Osteoblast (primary cell): Measurements from ENCODE around the gene SPPL2A. TPM values are rescaled to one million over a fixed set of nuclear protein-coding genes. Genes with fewer than 3 reads are reported as not detected.

Experiments used
- DNase-seq: peaks from one replicate; pipeline ENCODE4 v3.0.0; 2011; ENCODE audit warnings: low spot score, mixed read lengths; ENCODE audit not compliant: insufficient read length; ENCODE audit errors: missing footprints
- H2AFZ ChIP-seq: 2 replicates; pipeline ENCODE4 v1.6.0; 2011; ENCODE audit warnings: mild to moderate bottlenecking, low read length
- H3K27ac ChIP-seq: 2 replicates; pipeline ENCODE4 v1.5.1; 2011; ENCODE audit warnings: mild to moderate bottlenecking, low read depth, low read length, moderate library complexity
- H3K27me3 ChIP-seq: 2 replicates; pipeline ENCODE4 v1.6.0; 2012; ENCODE audit warnings: mild to moderate bottlenecking, control low read depth, inconsistent platforms, low read length, moderate library complexity; ENCODE audit not compliant: insufficient read depth
- H3K36me3 ChIP-seq: 2 replicates; pipeline ENCODE4 v1.5.1; 2011; ENCODE audit warnings: mild to moderate bottlenecking, low read length, control low read depth, moderate library complexity; ENCODE audit not compliant: insufficient read depth
- H3K4me1 ChIP-seq: 2 replicates; pipeline ENCODE4 v1.5.1; 2011; ENCODE audit warnings: mild to moderate bottlenecking, low read length, control low read depth, moderate library complexity; ENCODE audit not compliant: insufficient read depth
- H3K4me2 ChIP-seq: 2 replicates; pipeline ENCODE4 v1.6.0; 2011; ENCODE audit warnings: mild to moderate bottlenecking, low read length; ENCODE audit not compliant: insufficient read depth
- H3K4me3 ChIP-seq: fragments of 200-600 bp; sonication (generic); 3 replicates; pipeline ENCODE4 v1.5.1; 2012; ENCODE audit warnings: mild to moderate bottlenecking, low read length, inconsistent platforms; ENCODE audit not compliant: insufficient read depth
- H3K79me2 ChIP-seq: 2 replicates; pipeline ENCODE4 v1.6.0; 2012; ENCODE audit warnings: mild to moderate bottlenecking, low read length, control low read depth, inconsistent platforms; ENCODE audit not compliant: insufficient read depth
- H3K9me3 ChIP-seq: 2 replicates; pipeline ENCODE4 v1.5.1; 2011; ENCODE audit warnings: low read depth, low read length, control low read depth
- H4K20me1 ChIP-seq: 2 replicates; pipeline ENCODE4 v1.6.0; 2012; ENCODE audit warnings: mild to moderate bottlenecking, low read length, control low read depth; ENCODE audit not compliant: insufficient read depth
- total RNA-seq: library from RNA; depleted of rRNA; stranded (reverse); fragments of >200 nt; gene quantifications from 2 replicates; pipeline ENCODE4 v1.2.3, GENCODE V29; 2012
- TF ChIP-seq, protein P1 (sequence below): IDR thresholded peaks from 2 replicates; pipeline ENCODE4 v1.5.1; 2011; ENCODE audit warnings: mild to moderate bottlenecking, low read depth, low read length, moderate library complexity; ENCODE audit errors: extremely low read depth

Gene SPPL2A
- total RNA-seq, 1 donor = 87.6 TPM

DNA sequence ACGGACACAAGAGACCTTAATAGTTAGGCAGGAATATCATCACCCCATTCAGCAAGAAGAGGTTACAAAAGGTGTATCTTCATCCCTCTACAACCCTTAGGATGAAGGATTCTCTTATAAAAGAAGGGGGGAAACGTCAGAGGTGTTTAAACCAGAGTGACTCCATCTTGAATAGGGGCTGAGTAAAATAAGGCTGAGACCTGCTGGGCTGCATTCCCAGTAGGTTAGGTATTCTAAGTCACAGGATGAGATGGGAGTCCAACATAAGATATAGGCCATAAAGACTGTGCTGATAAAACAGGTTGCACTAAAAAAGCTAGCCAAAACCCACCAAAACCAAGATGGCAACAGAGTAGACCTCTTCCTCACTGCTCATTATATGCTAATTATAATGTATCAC lies 95.4 kb downstream of the SPPL2A start:
- no peaks in the 10 kb centered on the region for H3K36me3 ChIP-seq
- H4K20me1 ChIP-seq = peaks cover 8% of the 10 kb centered on the region
- no peak overlapping the region for H3K27ac ChIP-seq
- no peak overlapping the region for H3K4me3 ChIP-seq
- no peak overlapping the region for H2AFZ ChIP-seq
- H3K9me3 ChIP-seq = no peaks in the 10 kb centered on the region
- H3K79me2 ChIP-seq = peaks cover 90% of the 10 kb centered on the region
- H3K4me1 ChIP-seq = no peaks in the 10 kb centered on the region
- DNase-seq = no peak
- no peaks in the 10 kb centered on the region for H3K27me3 ChIP-seq
- H3K4me2 ChIP-seq = no peak overlapping the region
- TF ChIP-seq, protein P1, sequence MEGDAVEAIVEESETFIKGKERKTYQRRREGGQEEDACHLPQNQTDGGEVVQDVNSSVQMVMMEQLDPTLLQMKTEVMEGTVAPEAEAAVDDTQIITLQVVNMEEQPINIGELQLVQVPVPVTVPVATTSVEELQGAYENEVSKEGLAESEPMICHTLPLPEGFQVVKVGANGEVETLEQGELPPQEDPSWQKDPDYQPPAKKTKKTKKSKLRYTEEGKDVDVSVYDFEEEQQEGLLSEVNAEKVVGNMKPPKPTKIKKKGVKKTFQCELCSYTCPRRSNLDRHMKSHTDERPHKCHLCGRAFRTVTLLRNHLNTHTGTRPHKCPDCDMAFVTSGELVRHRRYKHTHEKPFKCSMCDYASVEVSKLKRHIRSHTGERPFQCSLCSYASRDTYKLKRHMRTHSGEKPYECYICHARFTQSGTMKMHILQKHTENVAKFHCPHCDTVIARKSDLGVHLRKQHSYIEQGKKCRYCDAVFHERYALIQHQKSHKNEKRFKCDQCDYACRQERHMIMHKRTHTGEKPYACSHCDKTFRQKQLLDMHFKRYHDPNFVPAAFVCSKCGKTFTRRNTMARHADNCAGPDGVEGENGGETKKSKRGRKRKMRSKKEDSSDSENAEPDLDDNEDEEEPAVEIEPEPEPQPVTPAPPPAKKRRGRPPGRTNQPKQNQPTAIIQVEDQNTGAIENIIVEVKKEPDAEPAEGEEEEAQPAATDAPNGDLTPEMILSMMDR = no peak

DNA sequence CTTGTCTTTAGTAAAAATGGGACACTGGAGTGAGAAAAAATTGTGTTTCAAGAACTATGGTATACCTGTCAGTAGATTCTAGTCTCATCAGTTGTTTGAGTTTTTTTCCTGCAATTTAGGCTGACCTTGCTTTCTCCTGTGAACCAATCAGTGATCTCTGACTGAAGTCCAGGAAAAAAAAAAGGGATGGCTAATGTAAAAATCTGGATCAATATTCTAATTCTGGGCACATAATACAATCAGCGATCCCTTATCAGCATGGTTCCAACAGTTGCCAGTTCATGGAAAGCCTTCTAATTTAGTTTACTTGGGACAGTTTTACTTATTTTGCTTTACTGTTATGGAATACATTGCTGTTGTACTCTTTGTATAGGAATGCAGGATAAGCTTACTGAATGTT lies 95.9 kb downstream of the SPPL2A start:
- H3K4me1 ChIP-seq = no peaks in the 10 kb centered on the region
- no peaks in the 10 kb centered on the region for H3K9me3 ChIP-seq
- no peak for DNase-seq
- no peak overlapping the region for H3K4me3 ChIP-seq
- H4K20me1 ChIP-seq = peaks cover 8% of the 10 kb centered on the region
- H3K36me3 ChIP-seq = no peaks in the 10 kb centered on the region
- no peaks in the 10 kb centered on the region for H3K27me3 ChIP-seq
- H2AFZ ChIP-seq = no peak overlapping the region
- H3K4me2 ChIP-seq = no peak overlapping the region
- TF ChIP-seq, protein P1 = no peak
- H3K27ac ChIP-seq = no peak overlapping the region
- peaks cover 90% of the 10 kb centered on the region for H3K79me2 ChIP-seq

DNA sequence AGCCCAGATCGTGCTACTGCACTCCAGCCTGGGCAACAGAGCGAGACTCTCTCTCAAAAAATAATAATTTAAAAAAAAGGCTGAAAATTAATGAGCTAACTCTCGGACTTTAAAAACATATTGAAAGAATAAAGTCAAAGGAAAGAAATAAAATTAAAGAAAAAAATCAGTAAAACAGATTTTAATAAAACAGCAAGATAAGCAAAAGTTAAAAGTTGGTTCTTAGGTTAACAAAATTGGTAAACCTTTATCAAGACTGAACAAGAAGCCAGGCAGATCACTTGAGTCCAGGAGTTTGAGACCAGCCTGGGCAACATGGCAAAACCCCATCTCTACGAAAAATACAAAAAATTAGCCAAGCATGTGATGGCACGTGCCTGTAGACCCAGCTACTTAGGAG lies 99.6 kb downstream of the SPPL2A start:
- Histone ChIP-seq H3K27ac (no peak overlapping the region), H2AFZ (no peak overlapping the region), H3K27me3 (no peaks in the 10 kb centered on the region), H3K79me2 (peaks cover 92% of the 10 kb centered on the region), H3K4me1 (no peaks in the 10 kb centered on the region), H3K36me3 (peaks cover 12% of the 10 kb centered on the region), H3K4me2 (no peak overlapping the region), H3K4me3 (no peak overlapping the region), H3K9me3 (no peaks in the 10 kb centered on the region), H4K20me1 (peaks cover 8% of the 10 kb centered on the region)
- no peak for DNase-seq
- TF ChIP-seq, protein P1 = no peak

DNA sequence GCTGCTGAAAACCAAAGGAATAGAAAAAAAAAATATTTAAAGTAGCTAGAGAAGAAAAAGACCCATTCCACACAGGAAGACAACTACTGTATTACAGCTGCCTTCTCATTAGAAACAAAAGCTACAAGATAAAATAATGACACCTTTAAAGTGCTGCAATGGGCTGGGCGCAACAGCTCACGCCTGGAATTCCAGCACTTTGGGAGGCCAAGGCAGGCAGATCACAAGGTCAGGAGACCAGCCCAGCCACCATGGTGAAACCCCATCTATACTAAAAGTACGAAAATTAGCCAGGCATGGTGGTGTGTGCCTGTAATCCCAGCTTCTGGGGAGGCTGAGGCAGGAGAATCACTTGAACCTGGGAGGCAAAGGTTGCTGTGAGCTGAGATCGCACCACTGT lies 110.0 kb downstream of the SPPL2A start:
- no peaks in the 10 kb centered on the region for H3K4me1 ChIP-seq
- DNase-seq = no peak

More for the DNA sequence above, 110.0 kb downstream of the SPPL2A start:
- Histone ChIP-seq H3K36me3 (peaks cover 50% of the 10 kb centered on the region), H3K27ac (no peak overlapping the region), H2AFZ (no peak overlapping the region), H3K4me3 (no peak overlapping the region), H3K79me2 (peaks cover 37% of the 10 kb centered on the region), H3K27me3 (no peaks in the 10 kb centered on the region), H3K4me2 (no peak overlapping the region), H3K9me3 (no peaks in the 10 kb centered on the region), H4K20me1 (no peaks in the 10 kb centered on the region)
- TF ChIP-seq, protein P1 = no peak
